Testis (tissue), 3 donors: Measurements from ENCODE around the gene KDM7A. TPM values are rescaled to one million over a fixed set of nuclear protein-coding genes. Genes with fewer than 3 reads are reported as not detected.

Experiments used
- DNase-seq: peaks from one replicate; pipeline ENCODE4 v3.0.0-alpha.2; 2019
- H3K27ac ChIP-seq, 2 donors: fragments of 200-600 bp; sonication (generic); one replicate each; pipeline ENCODE4 v1.5.1; 2019
- H3K27me3 ChIP-seq: fragments of 200-600 bp; sonication (generic); one replicate; pipeline ENCODE4 v1.5.1; 2019
- H3K36me3 ChIP-seq: fragments of 200-600 bp; sonication (generic); one replicate; pipeline ENCODE4 v1.5.1; 2017; ENCODE audit warnings: low read depth; ENCODE audit errors: missing control alignments
- H3K4me1 ChIP-seq: fragments of 200-600 bp; sonication (generic); one replicate; pipeline ENCODE4 v1.5.1; 2019
- H3K4me3 ChIP-seq, 2 donors: fragments of 200-600 bp; sonication (generic); one replicate each; pipeline ENCODE4 v1.5.1; 2017 to 2019
- H3K9me3 ChIP-seq: fragments of 200-600 bp; sonication (generic); one replicate; pipeline ENCODE4 v1.5.1; 2017
- POLR2A ChIP-seq: fragments of 450-650 bp; IDR thresholded peaks from one replicate; pipeline ENCODE4 v1.6.1; 2017; ENCODE audit warnings: antibody characterized with exemption, mild to moderate bottlenecking, moderate library complexity
- WGBS, 2 donors: methylation state at CpG; one replicate each; pipeline ENCODE4 v1.1.5; 2018; 5-methylcytosine and 5-hydroxymethylcytosine counted together
- intact Hi-C: fragments of 100-400 bp; cut with DNase I; formaldehyde crosslinking; loops from one replicate; pipeline ENCODE4 v1.15.1; 2023; ENCODE audit warnings: low total_unique reads
- polyA plus RNA-seq: library from polyadenylated mRNA; stranded (reverse); fragments of 350-450 nt; fragmentation: Illumina TruSeq; extraction: RNeasy Lipid Tissue Mini Kit (QIAGEN cat#74804); gene quantifications from one replicate; pipeline ENCODE4 v1.2.3, GENCODE V29; 2014; ENCODE audit warnings: low read depth, low replicate concordance; ENCODE audit not compliant: insufficient read depth
- total RNA-seq, 2 donors: library from RNA; depleted of rRNA; stranded (reverse); fragments of >200 nt; gene quantifications; one replicate each; pipeline ENCODE4 v1.2.3, GENCODE V29; 2016
- TF ChIP-seq, protein P1 (sequence below), 3 experiments: fragments of 450-650 bp in 2 of 3; fragments of 200-600 bp in 1 of 3; sonication (generic) in 1 of 3; IDR thresholded peaks; one replicate each; pipeline ENCODE4 v1.5.1; 2016 to 2019; ENCODE audit warnings: antibody characterized with exemption in 3 of 3, mild to moderate bottlenecking in 2 of 3, moderate library complexity in 1 of 3

Gene KDM7A
- total and polyA plus RNA-seq, 3 donors from 2014 or later: 24.1 to 33.6 (median 24.7) TPM

DNA sequence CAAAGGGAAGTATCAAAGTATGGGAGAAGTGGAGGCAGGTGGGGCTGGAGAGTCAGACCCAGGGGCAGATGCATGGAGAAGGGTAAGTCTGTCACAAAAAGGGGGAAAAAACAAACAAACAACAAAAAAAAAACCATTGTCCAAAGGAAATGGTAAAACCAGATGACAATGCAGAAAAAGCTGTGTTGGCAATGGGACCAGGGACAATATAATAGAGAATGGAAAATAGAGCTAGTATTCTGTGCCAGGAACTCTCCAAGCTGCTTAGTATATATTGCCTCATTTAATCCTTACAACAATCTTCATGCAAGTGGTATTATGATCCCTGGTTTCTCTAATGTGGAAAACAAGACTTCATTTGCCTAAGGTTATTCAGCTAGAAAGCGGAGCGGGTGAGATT, 13.1 kb upstream of the KDM7A start:
- DNase-seq: no peak
- no peak overlapping the region for H3K4me3 ChIP-seq
- H3K27ac ChIP-seq: no peak overlapping the region
- WGBS, 2 donors: 91 to 99% methylated on average over 2 of the region's 2 CpGs
- H3K4me1 ChIP-seq: no peaks in the 10 kb centered on the region
- H3K36me3 ChIP-seq: no peaks in the 10 kb centered on the region
- TF ChIP-seq, protein P1, sequence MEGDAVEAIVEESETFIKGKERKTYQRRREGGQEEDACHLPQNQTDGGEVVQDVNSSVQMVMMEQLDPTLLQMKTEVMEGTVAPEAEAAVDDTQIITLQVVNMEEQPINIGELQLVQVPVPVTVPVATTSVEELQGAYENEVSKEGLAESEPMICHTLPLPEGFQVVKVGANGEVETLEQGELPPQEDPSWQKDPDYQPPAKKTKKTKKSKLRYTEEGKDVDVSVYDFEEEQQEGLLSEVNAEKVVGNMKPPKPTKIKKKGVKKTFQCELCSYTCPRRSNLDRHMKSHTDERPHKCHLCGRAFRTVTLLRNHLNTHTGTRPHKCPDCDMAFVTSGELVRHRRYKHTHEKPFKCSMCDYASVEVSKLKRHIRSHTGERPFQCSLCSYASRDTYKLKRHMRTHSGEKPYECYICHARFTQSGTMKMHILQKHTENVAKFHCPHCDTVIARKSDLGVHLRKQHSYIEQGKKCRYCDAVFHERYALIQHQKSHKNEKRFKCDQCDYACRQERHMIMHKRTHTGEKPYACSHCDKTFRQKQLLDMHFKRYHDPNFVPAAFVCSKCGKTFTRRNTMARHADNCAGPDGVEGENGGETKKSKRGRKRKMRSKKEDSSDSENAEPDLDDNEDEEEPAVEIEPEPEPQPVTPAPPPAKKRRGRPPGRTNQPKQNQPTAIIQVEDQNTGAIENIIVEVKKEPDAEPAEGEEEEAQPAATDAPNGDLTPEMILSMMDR (IDR thresholded peaks at IDR 0.05): no peak
- no peak for TF ChIP-seq POLR2A
- intact Hi-C loops: no loop called here
- no peaks in the 10 kb centered on the region for H3K9me3 ChIP-seq
- H3K27me3 ChIP-seq: no peaks in the 10 kb centered on the region

DNA sequence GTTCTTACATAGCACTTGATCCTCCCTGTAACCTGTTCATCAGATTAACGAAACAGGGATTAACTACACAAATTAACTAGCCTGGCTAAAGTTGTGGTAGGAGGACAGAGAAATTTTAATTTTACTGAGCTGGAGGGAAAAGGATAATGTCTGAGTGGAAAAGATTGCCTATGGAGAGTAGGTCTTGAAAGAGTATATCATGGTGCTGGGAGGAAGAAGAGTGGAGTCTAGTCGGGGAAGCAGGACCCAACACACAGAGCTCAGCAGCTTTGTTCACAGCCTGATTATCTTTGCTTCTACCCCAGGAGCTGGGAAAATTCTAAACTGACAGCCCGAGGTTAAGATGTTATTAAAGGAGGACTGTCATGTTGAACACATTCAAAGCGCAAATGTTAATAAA, 6.1 kb upstream of the KDM7A start:
- no peak for DNase-seq
- intact Hi-C loops: no loop called here
- Histone ChIP-seq H3K4me3 (no peak overlapping the region), H3K27me3 (no peaks in the 10 kb centered on the region), H3K27ac (no peak overlapping the region), H3K9me3 (no peaks in the 10 kb centered on the region), H3K4me1 (peaks cover 1% of the 10 kb centered on the region), H3K36me3 (no peaks in the 10 kb centered on the region)
- no peak for TF ChIP-seq POLR2A
- TF ChIP-seq, protein P1 (IDR thresholded peaks at IDR 0.05): no peak
- WGBS, 2 donors: 65 to 67% methylated on average over 4 of the region's 4 CpGs

DNA sequence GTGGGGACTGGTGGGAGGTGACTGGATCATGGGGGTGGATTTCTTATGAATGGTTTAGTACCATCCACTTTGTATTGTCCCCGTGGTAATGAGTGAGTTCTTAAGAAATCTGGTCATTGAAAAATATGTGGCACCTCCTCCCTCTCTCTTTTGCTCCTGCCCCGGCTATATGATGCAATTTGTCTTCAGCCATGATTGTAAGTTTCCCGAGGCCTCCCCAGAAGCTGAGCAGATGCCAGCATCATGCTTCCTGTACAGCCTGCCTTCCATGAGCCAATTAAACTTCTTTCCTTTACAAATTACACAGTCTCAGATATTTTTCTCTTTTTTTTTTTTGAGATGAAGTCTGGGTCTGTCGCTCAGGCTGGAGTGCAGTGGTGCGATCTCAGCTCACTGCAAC, 2.6 kb upstream of the KDM7A start:
- Histone ChIP-seq H3K27me3 (no peaks in the 10 kb centered on the region), H3K4me3 (no peak overlapping the region), H3K4me1 (peaks cover 4% of the 10 kb centered on the region), H3K36me3 (no peaks in the 10 kb centered on the region), H3K27ac (no peak overlapping the region), H3K9me3 (no peaks in the 10 kb centered on the region)
- intact Hi-C loops: loop anchor here (10.0 kb wide), 1 partner anchor 145 kb away; no protein-coding TSS in a partner anchor
- no peak for DNase-seq
- 82 to 89% methylated on average over 5 of the region's 5 CpGs for WGBS, 2 donors
- TF ChIP-seq POLR2A: no peak
- TF ChIP-seq, protein P1 (IDR thresholded peaks at IDR 0.05): no peak

GRCh38 chr7:140176122-140176701, 571 bp downstream of the KDM7A start:
- no peaks in the 10 kb centered on the region for H3K36me3 ChIP-seq

More at GRCh38 chr7:140176122-140176701, 571 bp downstream of the KDM7A start:
- Histone ChIP-seq H3K9me3 (no peaks in the 10 kb centered on the region), H3K27ac (peak overlapping the region; percentile 98), H3K27me3 (no peaks in the 10 kb centered on the region), H3K4me1 (peaks cover 4% of the 10 kb centered on the region), H3K4me3 (peak overlapping the region; percentile 87 to 93)
- intact Hi-C loops: loop anchor here (10.0 kb wide), 1 partner anchor 149 kb away; no protein-coding TSS in a partner anchor
- 0 to 7% methylated on average over 3 to 58 of the region's 95 CpGs for WGBS, 2 donors
- TF ChIP-seq, protein P1 (IDR thresholded peaks at IDR 0.05): no peak
- TF ChIP-seq POLR2A: no peak
- no peak for DNase-seq
